HG02571 (cell line): Measurements from ENCODE around the gene BMPR1A.

Experiments used
- ATAC-seq: cut with Tn5 transposase; IDR thresholded peaks from one replicate; pipeline ENCODE4 v1.9.1; 2021; ENCODE audit warnings: mild to moderate bottlenecking, moderate library complexity; ENCODE audit not compliant: unreplicated experiment

Gene BMPR1A

GRCh38 chr10:86868353-86868752 lies 111.9 kb downstream of the BMPR1A start:
- no peak for ATAC-seq

- no peak for ATAC-seq
These were observed 114.3 kb downstream of the BMPR1A start for GRCh38 chr10:86870679-86871078.

GRCh38 chr10:86871563-86872183 lies 115.3 kb downstream of the BMPR1A start:
- ATAC-seq = no peak

GRCh38 chr10:86872757-86873156 lies 116.3 kb downstream of the BMPR1A start:
- ATAC-seq = no peak

GRCh38 chr10:86876748-86877147 lies 120.3 kb downstream of the BMPR1A start:
- no peak for ATAC-seq

- no peak for ATAC-seq
These were observed 122.7 kb downstream of the BMPR1A start for GRCh38 chr10:86878983-86879713.

GRCh38 chr10:86880971-86881370 lies 124.6 kb downstream of the BMPR1A start:
- ATAC-seq = no peak

- peak; percentile 93 for ATAC-seq
These were observed 132.4 kb downstream of the BMPR1A start for GRCh38 chr10:86888585-86889381.

- ATAC-seq = no peak
These were observed 133.6 kb downstream of the BMPR1A start for GRCh38 chr10:86889997-86890396.

GRCh38 chr10:86898511-86898910 lies 142.1 kb downstream of the BMPR1A start:
- no peak for ATAC-seq

- ATAC-seq = no peak
These were observed 142.7 kb downstream of the BMPR1A start for GRCh38 chr10:86899132-86899531.

- ATAC-seq = no peak
These were observed 143.4 kb downstream of the BMPR1A start for GRCh38 chr10:86899670-86900276.

- no peak for ATAC-seq
These were observed 144.5 kb downstream of the BMPR1A start for GRCh38 chr10:86900955-86901354.

GRCh38 chr10:86904600-86904999 lies 148.2 kb downstream of the BMPR1A start:
- no peak for ATAC-seq

GRCh38 chr10:86905429-86905828 lies 149.0 kb downstream of the BMPR1A start:
- ATAC-seq = no peak

GRCh38 chr10:86914734-86915133 lies 158.3 kb downstream of the BMPR1A start:
- no peak for ATAC-seq

GRCh38 chr10:86918022-86918471 lies 161.6 kb downstream of the BMPR1A start:
- ATAC-seq = no peak

- no peak for ATAC-seq
These were observed 166.1 kb downstream of the BMPR1A start for GRCh38 chr10:86922553-86922961.

GRCh38 chr10:86929468-86930380 lies 173.3 kb downstream of the BMPR1A start:
- no peak for ATAC-seq

- no peak for ATAC-seq
These were observed 175.5 kb downstream of the BMPR1A start for GRCh38 chr10:86931872-86932271.
